D341Med (cell line): ENCODE results near the gene FBXO15.

ENCODE experiments used
- DNase-seq: peaks from one replicate; pipeline ENCODE4 v3.0.0; 2012; ENCODE audit warnings: low spot score

The FBXO15 gene

DNA sequence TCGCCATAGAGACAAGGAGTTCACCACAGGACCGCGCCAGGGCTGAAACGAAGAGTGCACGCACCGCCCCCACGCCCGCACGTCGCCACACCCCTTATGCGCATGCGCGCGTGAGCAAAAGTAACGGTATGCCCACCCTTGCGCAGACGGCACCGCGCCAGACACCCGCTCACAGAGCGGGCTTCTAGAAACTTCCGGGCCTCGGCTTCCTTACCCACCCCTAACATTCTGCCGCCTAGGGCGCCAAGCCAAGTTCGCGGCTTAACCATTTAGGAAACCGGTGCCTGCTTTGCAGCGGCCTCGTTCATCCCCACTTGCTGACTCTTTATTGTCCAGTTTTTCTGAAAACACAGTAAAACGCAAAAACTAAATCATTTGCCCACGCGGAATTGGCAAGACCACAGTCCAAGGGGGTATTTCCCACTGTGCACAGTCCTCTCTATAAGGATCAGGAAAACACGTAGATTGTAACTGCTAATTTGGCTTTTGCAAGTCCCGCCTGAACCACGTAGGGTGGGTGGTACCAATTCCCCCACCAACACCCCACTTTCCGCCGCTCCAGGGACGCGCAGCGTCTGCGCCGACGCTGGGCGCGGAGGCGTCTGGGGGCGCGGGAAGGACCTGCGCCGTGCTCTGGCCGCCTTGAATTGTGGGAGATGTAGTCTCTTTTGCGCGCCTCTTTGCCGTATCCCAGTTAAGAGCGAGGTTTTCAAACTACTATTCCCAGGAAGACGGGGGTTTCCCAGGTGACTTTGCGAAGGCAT is at the start of gene FBXO15, which contains the start of gene TIMM21:
Gene FBXO15 (minus strand): TSS at position 56 of the 764 bp plus-strand sequence. CDS start 49 bp downstream, at position 7.
Gene TIMM21 (plus strand): TSS at position 745 of the 764 bp plus-strand sequence. CDS start 286 bp downstream, outside the sequence.
- peak; percentile 98 for DNase-seq

- DNase-seq: peak; percentile 83
Measured at GRCh38 chr18:74196220-74197119, 48.8 kb upstream of the FBXO15 start.

GRCh38 chr18:74194691-74195090 is 47.1 kb upstream of the FBXO15 start:
- no peak for DNase-seq

DNA sequence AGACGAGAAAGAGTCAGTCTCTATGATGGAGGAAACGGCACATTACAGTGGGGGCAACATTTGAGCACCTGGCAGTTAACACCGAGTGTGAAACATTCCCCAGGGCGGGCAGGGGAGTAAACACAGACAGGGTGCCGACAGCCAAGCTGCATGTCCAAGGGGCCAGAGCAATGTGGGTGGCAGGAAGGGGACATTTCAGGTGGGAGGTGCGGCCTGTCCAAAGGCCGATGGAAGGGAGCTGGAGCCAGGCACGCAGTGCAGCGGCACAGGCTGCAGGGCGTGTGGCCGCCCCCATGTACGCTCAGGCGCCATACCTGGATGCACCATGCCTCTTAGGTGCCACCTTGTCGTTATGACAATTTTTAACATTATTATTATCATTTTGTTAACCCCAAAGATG is 43.9 kb upstream of the FBXO15 start:
- DNase-seq: no peak

- no peak for DNase-seq
Measured at GRCh38 chr18:74190086-74190485, 42.5 kb upstream of the FBXO15 start.

GRCh38 chr18:74186661-74187060 is 39.0 kb upstream of the FBXO15 start:
- DNase-seq: no peak

GRCh38 chr18:74185860-74186259 is 38.2 kb upstream of the FBXO15 start:
- DNase-seq: no peak

DNA sequence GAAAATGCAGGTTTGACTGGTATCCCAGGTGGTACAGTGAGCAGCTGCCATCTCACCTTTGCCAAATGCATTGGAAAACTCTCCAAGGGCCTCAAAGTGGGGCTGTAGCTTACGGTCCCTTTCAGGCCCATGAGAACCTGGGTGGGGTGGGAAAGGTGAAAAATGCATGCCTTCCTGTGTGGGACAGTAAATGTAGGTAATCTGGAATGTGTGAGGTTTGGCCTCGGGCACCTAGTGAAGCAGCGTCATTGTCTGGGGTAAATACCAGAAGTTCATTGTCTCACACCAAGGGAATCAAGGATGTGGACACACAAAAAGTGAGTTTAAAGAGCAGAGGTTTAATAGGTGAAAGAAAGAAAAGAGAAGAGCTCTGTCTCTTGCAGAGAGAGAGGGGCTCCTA is 37.2 kb upstream of the FBXO15 start:
- no peak for DNase-seq

DNA sequence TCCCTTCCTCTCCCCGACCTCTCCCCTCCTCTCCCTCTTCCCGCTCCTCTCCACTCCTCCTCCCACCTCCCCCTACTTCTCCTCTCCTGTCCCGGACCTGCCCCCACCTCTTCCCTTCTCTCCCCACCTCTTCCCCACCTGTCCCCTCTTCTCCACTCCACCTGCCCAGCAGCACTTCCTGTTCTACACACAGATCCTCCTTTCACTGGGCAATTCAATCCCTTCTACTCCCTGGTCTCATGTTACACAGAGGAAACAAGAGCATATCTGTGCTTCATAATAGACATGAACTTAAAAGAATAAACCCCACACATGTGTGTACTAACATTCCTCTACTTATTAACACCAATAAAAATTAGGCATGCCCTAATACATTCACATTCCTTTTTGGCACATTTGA is 35.5 kb upstream of the FBXO15 start:
- no peak for DNase-seq

GRCh38 chr18:74182335-74182734 is 34.7 kb upstream of the FBXO15 start:
- no peak for DNase-seq

DNA sequence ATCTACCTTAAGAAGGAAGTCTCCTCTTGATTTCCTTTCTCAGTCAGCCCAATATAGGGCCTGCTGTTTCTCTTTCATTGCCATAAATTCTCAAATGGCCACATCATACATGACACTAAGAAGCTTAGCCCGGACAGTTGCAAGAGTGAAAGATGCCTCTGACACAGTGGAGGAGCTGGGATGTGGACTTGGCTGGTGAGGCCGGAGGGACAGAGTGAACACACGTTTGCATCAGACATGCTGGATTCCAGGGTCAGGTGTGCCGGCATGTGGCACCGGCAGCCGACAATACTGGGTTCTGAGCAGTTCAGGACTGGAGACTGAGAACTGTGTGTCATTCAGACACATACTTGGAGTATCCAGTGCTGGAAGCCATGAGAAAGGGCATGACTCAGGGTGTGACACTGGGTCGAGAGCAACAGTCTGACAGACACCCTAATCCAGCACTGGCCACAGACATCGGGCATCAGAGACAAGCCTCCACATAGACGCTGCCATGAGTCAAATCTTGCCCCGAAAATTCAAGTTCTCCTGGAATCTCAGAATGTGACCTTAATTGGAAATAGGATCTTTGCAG is 32.1 kb upstream of the FBXO15 start:
- DNase-seq: no peak

DNA sequence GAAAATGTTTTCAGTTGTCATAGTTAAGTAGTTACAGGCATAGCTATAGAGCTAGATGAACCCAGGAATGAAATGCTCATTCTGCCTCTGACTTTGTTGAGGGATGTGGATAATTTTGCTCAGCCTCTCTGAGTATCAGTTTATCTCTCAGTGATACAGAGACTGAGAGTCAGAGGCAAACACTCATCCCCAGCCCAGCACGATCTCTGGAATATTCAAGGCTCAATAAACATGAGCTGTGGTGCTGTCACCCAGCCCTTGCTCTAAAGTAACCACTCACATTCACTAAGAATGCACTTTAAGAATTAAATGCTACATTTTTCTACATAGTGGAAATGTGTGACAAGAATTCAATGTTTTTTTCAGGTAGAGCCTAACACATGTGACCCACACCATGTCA is 31.2 kb upstream of the FBXO15 start:
- no peak for DNase-seq

GRCh38 chr18:74175658-74176057 is 28.0 kb upstream of the FBXO15 start:
- DNase-seq: no peak

GRCh38 chr18:74173434-74173750 is 25.8 kb upstream of the FBXO15 start:
- no peak for DNase-seq

GRCh38 chr18:74172697-74173433 is 25.2 kb upstream of the FBXO15 start:
- DNase-seq: no peak

- DNase-seq: no peak
Measured at GRCh38 chr18:74171910-74172606, 24.4 kb upstream of the FBXO15 start.

DNA sequence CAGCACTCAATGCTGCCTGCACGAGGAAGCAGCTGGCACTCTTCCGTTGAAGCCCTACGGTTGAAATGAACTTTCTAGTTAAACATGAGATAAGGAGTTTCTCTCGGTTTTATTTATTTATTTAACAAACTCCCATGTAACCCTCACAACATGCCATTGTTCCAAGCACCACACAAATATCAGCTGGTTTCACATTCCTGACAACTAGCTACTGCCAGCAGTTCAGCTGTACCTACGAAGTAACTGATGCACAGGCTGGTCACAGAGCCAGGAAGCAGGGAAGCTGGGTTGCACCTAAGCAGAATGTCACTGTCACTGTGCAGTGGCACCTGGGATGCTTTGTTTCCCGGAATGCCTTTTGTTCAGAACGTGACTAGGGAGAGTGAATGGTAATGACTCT is 18.8 kb upstream of the FBXO15 start:
- DNase-seq: no peak

GRCh38 chr18:74163019-74163660 is 15.5 kb upstream of the FBXO15 start:
- DNase-seq: no peak

DNA sequence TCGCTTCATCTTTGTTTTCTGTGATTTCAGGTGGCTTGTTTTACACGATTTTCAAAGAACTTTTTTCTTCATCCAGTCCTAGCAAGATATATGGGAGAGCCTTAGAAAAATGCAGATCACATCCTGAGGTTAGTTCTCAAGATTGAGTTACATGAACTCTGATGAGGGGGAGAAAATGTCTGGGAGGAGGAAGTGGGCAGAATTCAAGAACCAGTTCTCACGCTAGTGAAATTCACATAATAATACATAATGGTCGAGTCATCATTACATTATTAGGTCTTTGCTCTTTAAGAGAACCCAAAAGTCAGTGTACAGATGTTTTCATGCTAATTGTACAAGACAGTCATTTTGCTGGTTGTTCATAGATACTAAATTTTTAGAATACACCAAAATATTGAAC is 7.6 kb upstream of the FBXO15 start:
- DNase-seq: no peak

GRCh38 chr18:74154716-74155115 is 7.1 kb upstream of the FBXO15 start:
- no peak for DNase-seq

DNA sequence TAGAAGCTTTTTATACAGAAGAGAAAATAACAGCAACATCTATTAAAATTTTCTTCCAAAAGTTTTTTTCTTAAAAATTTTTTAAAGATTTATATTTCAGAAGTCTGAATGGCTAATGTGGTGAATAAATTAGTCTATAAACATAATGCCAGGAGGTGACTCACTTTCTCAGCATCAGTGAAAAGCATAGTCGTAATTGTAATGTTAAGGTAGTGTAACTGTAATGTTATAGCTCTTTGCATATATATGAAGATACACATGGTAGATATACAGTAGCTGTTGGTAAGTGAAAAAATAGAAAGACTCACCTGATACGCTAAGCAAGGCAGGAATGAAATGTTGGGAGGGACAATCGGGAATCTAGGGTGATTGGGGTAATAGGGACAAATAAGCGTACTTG is 6.2 kb upstream of the FBXO15 start:
- DNase-seq: no peak
